H1 (cell line): ENCODE results near the gene UBE2F. TPM values are rescaled to one million over a fixed set of nuclear protein-coding genes. Genes with fewer than 3 reads are reported as not detected.

ENCODE experiments used
- CTCF ChIA-PET: fragments of 300-600 bp; sonication (Branson Sonifier 250); formaldehyde crosslinking; loops from one replicate; lab custom pipeline; 2021; ENCODE audit not compliant: partially characterized antibody; lab: Charles Lee
- POLR2A ChIA-PET: fragments of 300-600 bp; sonication (Branson Sonifier 250); formaldehyde crosslinking; loops from one replicate; lab custom pipeline; 2021; ENCODE audit warnings: inconsistent platforms; ENCODE audit not compliant: partially characterized antibody; lab: Charles Lee
- DNase-seq, 2 experiments: peaks; one replicate each; pipeline versions ENCODE4 v3.0.0 to v3.0.0-alpha.2; 2010 to 2022; ENCODE audit warnings: low spot score in 2 of 2, low read depth in 1 of 2, mixed read lengths in 1 of 2
- FAIRE-seq: peaks from 2 replicates; lab custom pipeline; 2011; peaks lifted over from hg19 to GRCh38; lab: Jason Lieb, UNC
- H2AFZ ChIP-seq: 2 replicates; pipeline ENCODE4 v1.8.1; 2012; ENCODE audit warnings: low read length, inconsistent platforms
- H2AK5ac ChIP-seq: 2 replicates; pipeline ENCODE4 v1.6.1; 2013; ENCODE audit warnings: low read depth, low read length
- H2BK120ac ChIP-seq: replicated peaks from 2 replicates; pipeline ENCODE3; 2013; ENCODE audit warnings: low read depth, low read length, inconsistent platforms
- H2BK12ac ChIP-seq: 2 replicates; pipeline ENCODE4 v1.6.1; 2013; ENCODE audit warnings: low read depth, low read length
- H2BK15ac ChIP-seq: 2 replicates; pipeline ENCODE4 v1.6.1; 2013; ENCODE audit warnings: low read length
- H2BK20ac ChIP-seq: 2 replicates; pipeline ENCODE4 v1.6.1; 2013; ENCODE audit warnings: low read length
- H2BK5ac ChIP-seq: 2 replicates; pipeline ENCODE4 v1.6.1; 2013; ENCODE audit warnings: low read depth, low read length
- H3K14ac ChIP-seq: 2 replicates; pipeline ENCODE4 v1.6.1; 2013; ENCODE audit warnings: inconsistent platforms; ENCODE audit not compliant: insufficient read length
- H3K18ac ChIP-seq: 2 replicates; pipeline ENCODE4 v1.6.1; 2013; ENCODE audit warnings: low read length; ENCODE audit errors: extremely low read depth
- H3K23ac ChIP-seq: 2 replicates; pipeline ENCODE4 v1.6.1; 2013; ENCODE audit warnings: inconsistent platforms; ENCODE audit not compliant: insufficient read length
- H3K23me2 ChIP-seq: 2 replicates; pipeline ENCODE4 v1.6.1; 2013; ENCODE audit warnings: low read depth, low read length
- H3K27ac ChIP-seq: 2 replicates; pipeline ENCODE4 v1.6.1; 2011; ENCODE audit warnings: low read depth, low read length, inconsistent platforms
- H3K27me3 ChIP-seq, 4 experiments: replicated peaks in 1 of 4; 1 replicate in 1 of 4; 2 replicates in 3 of 4; pipeline versions ENCODE4 v1.6.1 to v1.8.1; 2011 to 2013; ENCODE audit warnings: low read length in 3 of 4, mild to moderate bottlenecking in 3 of 4, inconsistent platforms in 2 of 4, mixed read lengths in 2 of 4, moderate library complexity in 1 of 4; ENCODE audit not compliant: control insufficient read depth in 3 of 4, insufficient read depth in 3 of 4; ENCODE audit errors: extremely low read depth in 1 of 4
- H3K36me3 ChIP-seq, 4 experiments: 2 replicates each; pipeline versions ENCODE4 v1.6.1 to v1.8.1; 2011 to 2013; ENCODE audit warnings: mild to moderate bottlenecking in 4 of 4, low read length in 3 of 4, moderate library complexity in 2 of 4, control low read depth in 1 of 4, inconsistent platforms in 1 of 4; ENCODE audit not compliant: insufficient read depth in 4 of 4, control insufficient read depth in 2 of 4
- H3K4ac ChIP-seq: replicated peaks from 2 replicates; pipeline ENCODE3; 2013; ENCODE audit warnings: low read length, low read depth, mixed read lengths, inconsistent platforms; ENCODE audit not compliant: insufficient read length
- H3K4me1 ChIP-seq, 4 experiments: replicated peaks in 1 of 4; 1 replicate in 1 of 4; 2 replicates in 3 of 4; pipeline versions ENCODE4 v1.6.1 to v1.8.1; 2011 to 2013; ENCODE audit warnings: low read length in 3 of 4, inconsistent platforms in 2 of 4, mixed read lengths in 1 of 4; ENCODE audit not compliant: insufficient read depth in 4 of 4, control insufficient read depth in 3 of 4
- H3K4me2 ChIP-seq, 2 experiments: 2 replicates each; pipeline versions ENCODE4 v1.6.1 to v1.8.1; 2011 to 2013; ENCODE audit warnings: low read depth in 2 of 2, low read length in 2 of 2, control low read depth in 1 of 2, inconsistent platforms in 1 of 2, mild to moderate bottlenecking in 1 of 2; ENCODE audit not compliant: insufficient read depth in 1 of 2
- H3K4me3 ChIP-seq, 4 experiments: fragments of 200-600, 300-600 bp in 1 of 4; sonication (generic), shearing (Covaris generic), sonication (Bioruptor Twin) in 1 of 4; 2 replicates each; pipeline versions ENCODE4 v1.5.1 to v1.8.1; 2011 to 2016; ENCODE audit warnings: low read length in 4 of 4, low read depth in 3 of 4, control low read depth in 2 of 4, inconsistent platforms in 2 of 4, mild to moderate bottlenecking in 2 of 4, mixed read lengths in 1 of 4, moderate library complexity in 1 of 4; ENCODE audit not compliant: insufficient read depth in 2 of 4; ENCODE audit errors: extremely low read depth in 1 of 4
- H3K56ac ChIP-seq: replicated peaks from 2 replicates; pipeline ENCODE3; 2013; ENCODE audit warnings: low read depth, mild to moderate bottlenecking, mixed read lengths, low read length, inconsistent platforms; ENCODE audit not compliant: insufficient read length
- H3K79me1 ChIP-seq: 2 replicates; pipeline ENCODE4 v1.6.1; 2013; ENCODE audit warnings: low read depth, low read length, control low read depth
- H3K79me2 ChIP-seq, 2 experiments: 2 replicates each; pipeline versions ENCODE4 v1.6.1 to v1.8.1; 2012 to 2013; ENCODE audit warnings: low read length in 2 of 2, mild to moderate bottlenecking in 2 of 2, inconsistent platforms in 1 of 2; ENCODE audit not compliant: insufficient read depth in 2 of 2, control insufficient read depth in 1 of 2
- H3K9ac ChIP-seq, 4 experiments: replicated peaks in 1 of 4; 1 replicate in 1 of 4; 2 replicates in 3 of 4; pipeline versions ENCODE4 v1.6.1 to v1.8.1; 2011 to 2013; ENCODE audit warnings: low read depth in 3 of 4, low read length in 3 of 4, control low read depth in 2 of 4, mild to moderate bottlenecking in 2 of 4, moderate library complexity in 2 of 4, inconsistent platforms in 1 of 4; ENCODE audit errors: extremely low read depth in 1 of 4
- H3K9me3 ChIP-seq, 2 experiments: 2 replicates each; pipeline versions ENCODE4 v1.6.1 to v1.8.1; 2012 to 2013; ENCODE audit warnings: mild to moderate bottlenecking in 2 of 2, moderate library complexity in 2 of 2, control low read depth in 1 of 2, inconsistent platforms in 1 of 2, low read depth in 1 of 2, low read length in 1 of 2, mixed read lengths in 1 of 2; ENCODE audit not compliant: insufficient read depth in 2 of 2
- H4K20me1 ChIP-seq, 2 experiments: replicated peaks in 1 of 2; 2 replicates each; pipeline versions ENCODE3 to v1.8.1; 2011 to 2013; ENCODE audit warnings: inconsistent platforms in 2 of 2, low read length in 2 of 2, mild to moderate bottlenecking in 1 of 2; ENCODE audit not compliant: insufficient read depth in 2 of 2, control insufficient read depth in 1 of 2
- H4K5ac ChIP-seq: 2 replicates; pipeline ENCODE4 v1.6.1; 2013; ENCODE audit warnings: low read length, low read depth, mixed read lengths, inconsistent platforms; ENCODE audit not compliant: insufficient read length
- H4K8ac ChIP-seq: 2 replicates; pipeline ENCODE4 v1.8.0; 2013; ENCODE audit warnings: mild to moderate bottlenecking, moderate library complexity, low read length, inconsistent platforms; ENCODE audit not compliant: insufficient read depth; ENCODE audit errors: extremely low read depth
- H4K91ac ChIP-seq: replicated peaks from 2 replicates; pipeline ENCODE3; 2013; ENCODE audit warnings: low read length, mixed read lengths, inconsistent platforms; ENCODE audit not compliant: insufficient read length
- BCL11A ChIP-seq, 2 experiments: IDR thresholded peaks; one replicate each; pipeline ENCODE4 v1.6.1; 2011; ENCODE audit warnings: low read depth in 2 of 2, low read length in 2 of 2, mild to moderate bottlenecking in 2 of 2
- EGR1 ChIP-seq: IDR thresholded peaks from 2 replicates; pipeline ENCODE4 v1.6.1; 2011; ENCODE audit warnings: low read depth, low read length, borderline replicate concordance
- GTF2F1 ChIP-seq: IDR thresholded peaks from 2 replicates; pipeline ENCODE4 v1.6.1; 2012; ENCODE audit warnings: low read depth, low read length, improper control_type of control experiment, borderline replicate concordance
- HDAC2 ChIP-seq, 2 experiments: fragments of 300-600 bp in 1 of 2; sonication (generic) in 1 of 2; IDR thresholded peaks; 2 replicates each; pipeline ENCODE4 v1.6.1; 2011 to 2012; ENCODE audit warnings: low read depth in 2 of 2, low read length in 2 of 2, mild to moderate bottlenecking in 2 of 2, moderate library complexity in 2 of 2, borderline replicate concordance in 1 of 2, inconsistent platforms in 1 of 2
- MAFK ChIP-seq: IDR thresholded peaks from 2 replicates; pipeline ENCODE4 v1.6.1; 2012; ENCODE audit warnings: low read depth, mild to moderate bottlenecking, improper control_type of control experiment, low read length
- MAX ChIP-seq: IDR thresholded peaks from 2 replicates; pipeline ENCODE4 v1.6.1; 2012; ENCODE audit warnings: inconsistent platforms
- PHF8 ChIP-seq: fragments of 200-600 bp; sonication (generic); conservative IDR thresholded peaks from 2 replicates; pipeline ENCODE4 v1.7.1; 2012; ENCODE audit warnings: low read depth, mild to moderate bottlenecking, inconsistent platforms, low read length, moderate library complexity
- RAD21 ChIP-seq, 2 experiments: IDR thresholded peaks in 1 of 2; conservative IDR thresholded peaks in 1 of 2; 2 replicates each; pipeline ENCODE4 v1.6.1; 2011; ENCODE audit warnings: low read depth in 2 of 2, low read length in 2 of 2, improper control_type of control experiment in 1 of 2, inconsistent platforms in 1 of 2, mild to moderate bottlenecking in 1 of 2, moderate library complexity in 1 of 2
- SAP30 ChIP-seq: fragments of 300-600 bp; sonication (generic); IDR thresholded peaks from 2 replicates; pipeline ENCODE4 v1.7.1; 2012; ENCODE audit warnings: low read length, moderate library complexity, mild to moderate bottlenecking, inconsistent platforms; ENCODE audit not compliant: insufficient read depth, insufficient replicate concordance
- TCF12 ChIP-seq: IDR thresholded peaks from 2 replicates; pipeline ENCODE4 v1.6.1; 2011; ENCODE audit warnings: low read depth, mild to moderate bottlenecking, low read length
- USF2 ChIP-seq: IDR thresholded peaks from 2 replicates; pipeline ENCODE4 v1.6.1; 2011; ENCODE audit warnings: low read length, improper control_type of control experiment
- WGBS, 2 experiments: shearing (Covaris generic) in 1 of 2; methylation state at CpG; one replicate each; pipeline versions ENCODE4 v1.1.6 to v1.1.7; 2013 to 2015; ENCODE audit warnings: low lambda C conversion rate in 2 of 2, mixed read lengths in 2 of 2, inconsistent platforms in 1 of 2, low coverage in 1 of 2, missing lambda C conversion rate in 1 of 2; ENCODE audit not compliant: insufficient replicate concordance in 2 of 2, insufficient coverage in 1 of 2, insufficient read length in 1 of 2; ENCODE audit errors: extremely low coverage in 1 of 2, missing lambda C conversion rate in 1 of 2; 5-methylcytosine and 5-hydroxymethylcytosine counted together
- polyA plus RNA-seq, 7 experiments: library from polyadenylated mRNA; depleted of rRNA in 3 of 7; stranded (reverse) in 5 of 7; unstranded in 2 of 7; fragments of >200 nt in 5 of 7; fragments of 200-250 nt in 2 of 7; gene quantifications; 1 replicate in 5 of 7; 2 replicates in 1 of 7; 4 replicates in 1 of 7; pipeline versions ENCODE4 v1.2.1 to v1.2.3, GENCODE V29; 2011 to 2013; ENCODE audit warnings: missing spikeins in 2 of 7, mixed read lengths in 2 of 7
- total RNA-seq: library from RNA; stranded (reverse); fragmentation: NEBNext Ultra II Directional; extraction: Animal tissue kit (Norgen Biotek cat#: 25700); gene quantifications from 2 replicates; pipeline ENCODE4 v1.2.1, GENCODE V29; 2021

UBE2F gene
- total and polyA plus RNA-seq, 2 of the 8 experiments (the other 6 are each of a cell fraction or from before 2014, with no cell fraction given) = 43.3 to 59.8 TPM

DNA sequence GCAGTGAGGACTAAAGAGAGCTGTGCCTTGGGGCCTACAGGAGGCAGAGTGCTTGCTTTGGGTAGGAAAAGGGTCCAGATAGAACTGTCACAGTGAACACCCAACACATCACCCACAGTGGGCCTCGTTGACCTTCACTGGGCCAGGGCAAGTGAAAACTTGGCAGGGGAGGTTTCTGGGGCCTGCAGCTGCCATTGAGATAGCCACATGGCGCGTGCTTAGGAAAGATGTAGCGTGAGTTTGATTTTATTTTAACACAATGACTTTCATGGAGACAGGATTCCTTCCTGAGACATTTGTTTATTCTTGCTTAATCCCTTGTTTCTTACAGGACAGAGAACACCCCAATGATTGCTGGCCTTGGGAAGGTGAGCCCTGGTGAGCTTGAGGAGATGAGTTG is 124.1 kb downstream of the UBE2F start:
- Histone ChIP-seq H3K9ac (no peak overlapping the region), H3K27ac (no peak overlapping the region), H3K4me2 (no peak overlapping the region), H3K18ac (no peak overlapping the region), H3K9me3 (no peaks in the 10 kb centered on the region), H3K23me2 (no peaks in the 10 kb centered on the region), H2BK15ac (no peak overlapping the region), H3K79me2 (no peaks in the 10 kb centered on the region), H4K20me1 (peaks cover 3 to 6% of the 10 kb centered on the region in 2 experiments), H4K8ac (no peak overlapping the region), H2BK12ac (no peak overlapping the region), H4K5ac (no peak overlapping the region), H3K14ac (no peak overlapping the region), H3K27me3 (no peaks in the 10 kb centered on the region), H3K23ac (no peak overlapping the region), H3K4ac (no peak overlapping the region), H2AFZ (no peak overlapping the region), H2BK5ac (no peak overlapping the region), H3K56ac (no peak overlapping the region), H4K91ac (no peak overlapping the region), H2AK5ac (no peak overlapping the region), H3K4me3 (no peak overlapping the region), H2BK20ac (no peak overlapping the region), H3K4me1 (peaks cover 0 to under 1% (median 0%) of the 10 kb centered on the region in 4 experiments; a peak in 1 of 7 replicates), H3K79me1 (0 out of 2 replicates have a peak, but pooled peaks cover 2% of the 10 kb centered on the region), H2BK120ac (no peak overlapping the region), H3K36me3 (peaks cover 0 to 39% (median 15%) of the 10 kb centered on the region in 4 experiments; a peak in 6 of 8 replicates)
- CTCF ChIA-PET = interaction anchor here (0.6 to 1.0 kb wide), 2 partner anchors 69 to 136 kb away, joined by 3 to 4 read pairs; partner anchors contain the start of gene ERFE
- WGBS, 2 experiments = 93% methylated on average over 4 of the region's 4 CpGs; no CpG with 5 or more reads in 1 of the 2 experiments
- DNase-seq (no peak), FAIRE-seq (no peak)
- POLR2A ChIA-PET = interaction anchor here (1.0 to 4.3 kb wide), 7 partner anchors 9 to 81 kb away, joined by 3 to 17 read pairs (median 5); partner anchors contain the start of gene ESPNL
- TF ChIP-seq RAD21 (IDR thresholded peaks at IDR 0.05 in 1 of 2, conservative IDR thresholded peaks at IDR 0.05 in 1 of 2; ENCODE audit: low read depth in 2 of 2, low read length in 2 of 2) (no peak), TCF12 (no peak), PHF8 (no peak), HDAC2 (IDR thresholded peaks at IDR 0.05; ENCODE audit: borderline replicate concordance in 1 of 2, low read depth in 2 of 2, low read length in 2 of 2) (no peak), GTF2F1 (no peak), EGR1 (no peak), MAX (no peak), MAFK (no peak), SAP30 (no peak), USF2 (no peak), BCL11A (IDR thresholded peaks at IDR 0.05; ENCODE audit: low read depth in 2 of 2, low read length in 2 of 2) (no peak)
